Spleen (tissue), 11 donors: ENCODE results near the gene RPS19BP1. TPM values are rescaled to one million over a fixed set of nuclear protein-coding genes. Genes with fewer than 3 reads are reported as not detected.

Experiments
- DNase-seq: peaks from one replicate; pipeline ENCODE4 v3.0.0-alpha.2; 2020
- H3K27ac ChIP-seq, 8 donors: fragments of 200-600 bp; sonication (generic) in 7 of 8; 1 replicate in 4 of 8; 2 replicates in 4 of 8; pipeline versions ENCODE4 v1.5.0 to v1.8.0; 2016 to 2021; ENCODE audit warnings: inconsistent platforms in 4 of 8, mild to moderate bottlenecking in 4 of 8, moderate library complexity in 1 of 8
- H3K27me3 ChIP-seq, 7 donors: fragments of 200-600 bp; sonication (generic) in 6 of 7; replicated peaks in 1 of 7; 1 replicate in 4 of 7; 2 replicates in 3 of 7; pipeline versions ENCODE4 v1.5.0 to v1.8.0; 2016 to 2021; ENCODE audit warnings: inconsistent platforms in 3 of 7, mild to moderate bottlenecking in 1 of 7
- H3K36me3 ChIP-seq, 6 donors: fragments of 200-600 bp; sonication (generic) in 5 of 6; 1 replicate in 4 of 6; 2 replicates in 2 of 6; pipeline versions ENCODE4 v1.5.0 to v1.8.0; 2016 to 2021; ENCODE audit warnings: inconsistent platforms in 2 of 6
- H3K4me1 ChIP-seq, 6 donors: fragments of 200-600 bp; sonication (generic) in 5 of 6; 1 replicate in 3 of 6; 2 replicates in 3 of 6; pipeline versions ENCODE4 v1.5.0 to v1.8.0; 2016 to 2021; ENCODE audit warnings: inconsistent platforms in 3 of 6
- H3K4me3 ChIP-seq, 8 donors: fragments of 200-600 bp; sonication (generic) in 7 of 8; 1 replicate in 4 of 8; 2 replicates in 4 of 8; pipeline versions ENCODE4 v1.5.0 to v1.8.0; 2016 to 2021; ENCODE audit warnings: inconsistent platforms in 4 of 8, mild to moderate bottlenecking in 4 of 8, moderate library complexity in 2 of 8
- H3K9me3 ChIP-seq, 8 donors: fragments of 200-600 bp; sonication (generic) in 7 of 8; 1 replicate in 4 of 8; 2 replicates in 4 of 8; pipeline versions ENCODE4 v1.5.0 to v1.8.0; 2016 to 2021; ENCODE audit warnings: inconsistent platforms in 4 of 8
- CTCF ChIP-seq, 11 experiments: fragments of 200-600 bp in 7 of 11; fragments of 450-650 bp in 4 of 11; sonication (generic) in 4 of 11; IDR thresholded peaks in 8 of 11; conservative IDR thresholded peaks in 3 of 11; 1 replicate in 7 of 11; 2 replicates in 4 of 11; pipeline versions ENCODE4 v1.4.0 to v1.8.0; 2016 to 2021; ENCODE audit warnings: antibody characterized with exemption in 11 of 11, inconsistent platforms in 4 of 11, mild to moderate bottlenecking in 1 of 11
- POLR2A ChIP-seq, 3 donors: fragments of 450-650 bp; IDR thresholded peaks; one replicate each; pipeline ENCODE4 v1.5.1; 2017; ENCODE audit warnings: antibody characterized with exemption in 3 of 3, mild to moderate bottlenecking in 1 of 3
- POLR2AphosphoS5 ChIP-seq, 3 donors: sonication (generic); formaldehyde crosslinking; IDR thresholded peaks; one replicate each; pipeline ENCODE4 v1.5.1; 2017; ENCODE audit warnings: antibody characterized with exemption in 3 of 3
- WGBS, 5 donors: extraction: QIAGEN DNeasy Blood & Tissue Kit in 3 of 5; methylation state at CpG; one replicate each; pipeline versions ENCODE4 v1.1.5 to v1.1.7; 2013 to 2018; 5-methylcytosine and 5-hydroxymethylcytosine counted together
- intact Hi-C: fragments of 100-400 bp; cut with DNase I; formaldehyde crosslinking; loops from one replicate; pipeline ENCODE4 v1.15.0; 2023; ENCODE audit warnings: low total_unique reads
- polyA plus RNA-seq, 3 donors: library from polyadenylated mRNA; stranded (reverse); fragments of 200-250 nt; gene quantifications; one replicate each; pipeline ENCODE4 v1.2.1, GENCODE V29; 2013
- total RNA-seq, 7 donors: library from RNA; depleted of rRNA in 3 of 7; stranded (reverse); fragments of >200 nt in 3 of 7; fragmentation: NEBNext Ultra II Directional in 4 of 7; extraction: Animal tissue kit (Norgen Biotek cat#: 25700) in 4 of 7; gene quantifications; one replicate each; pipeline versions ENCODE4 v1.1.0 to v1.2.1, GENCODE V29; 2016 to 2021
- donor health status: healthy with polysubstance abuse.
- donor health status: DM: no; HTN: no; CAD: no; lungs with moderate emphysema.
- donor health status: DM: no; HTN: no; CAD: no.
- donor health status: Bipolar disorder and iron deficiency.
- donor health status: healthy.
- donor health status: DM: no; HTN: no; CAD: no.
- donor health status: DM: yes; HTN: yes; CAD: no.

Gene RPS19BP1
- total and polyA plus RNA-seq, 10 donors = 55.8 to 210 (median 96.6) TPM

GRCh38 chr22:39503630-39504029, 28.9 kb downstream of the RPS19BP1 start:
- H3K4me3 ChIP-seq = peak overlapping the region in 5 of 8 donors; percentile 93 to 99 (median 98)
- DNase-seq = no peak
- peaks cover 3 to 50% (median 46%) of the 10 kb centered on the region in 6 donors for H3K36me3 ChIP-seq
- H3K27ac ChIP-seq = peak overlapping the region in 4 of 8 donors; percentile 83 to 93 (median 88)
- intact Hi-C loops = no loop called here
- H3K4me1 ChIP-seq = peaks cover 17 to 73% (median 42%) of the 10 kb centered on the region in 6 donors
- WGBS, 5 donors = 55 to 70% (median 60%) methylated on average over 6 of the region's 6 CpGs
- TF ChIP-seq POLR2A (IDR thresholded peaks at IDR 0.05) (no peak), CTCF (IDR thresholded peaks at IDR 0.05 in 8 of 11, conservative IDR thresholded peaks at IDR 0.05 in 3 of 11) (no peak), POLR2AphosphoS5 (IDR thresholded peaks at IDR 0.05) (no peak)
- no peaks in the 10 kb centered on the region for H3K9me3 ChIP-seq
- no peaks in the 10 kb centered on the region for H3K27me3 ChIP-seq

GRCh38 chr22:39502789-39503409, 29.6 kb downstream of the RPS19BP1 start:
- WGBS, 5 donors = 3 to 9% (median 5%) methylated on average over 18 of the region's 18 CpGs
- TF ChIP-seq POLR2AphosphoS5 (IDR thresholded peaks at IDR 0.05) (no peak), POLR2A (IDR thresholded peaks at IDR 0.05) (no peak), CTCF (IDR thresholded peaks at IDR 0.05 in 8 of 11, conservative IDR thresholded peaks at IDR 0.05 in 3 of 11) (no peak)
- Histone ChIP-seq H3K27me3 (no peaks in the 10 kb centered on the region), H3K9me3 (no peaks in the 10 kb centered on the region), H3K4me3 (peak overlapping the region; percentile 93 to 99 (median 98)), H3K27ac (peak overlapping the region; percentile 77 to 93 (median 87)), H3K36me3 (peaks cover 3 to 43% (median 41%) of the 10 kb centered on the region in 6 donors), H3K4me1 (peaks cover 17 to 70% (median 42%) of the 10 kb centered on the region in 6 donors)
- intact Hi-C loops = no loop called here
- no peak for DNase-seq

GRCh38 chr22:39502109-39502788, 30.3 kb downstream of the RPS19BP1 start, which contains the start of gene MIEF1:
MIEF1 (plus strand) TSS chr22:39502290; CDS start chr22:39511295, 9,005 bp downstream.
- peak within 1 kb of the TSS; percentile 93 to 99 (median 98) for H3K4me3 ChIP-seq
- peak; percentile 99 for DNase-seq
- peaks cover 17 to 66% (median 42%) of the 10 kb centered on the region in 6 donors for H3K4me1 ChIP-seq
- H3K27ac ChIP-seq = peak within 1 kb of the TSS; percentile 80 to 93 (median 87)
- WGBS, 5 donors = 0 to 1% (median 0%) methylated on average over 29 to 58 of the region's 58 CpGs
- no peaks in the 10 kb centered on the region for H3K9me3 ChIP-seq
- H3K27me3 ChIP-seq = no peaks in the 10 kb centered on the region
- peaks cover 3 to 37% (median 35%) of the 10 kb centered on the region in 6 donors for H3K36me3 ChIP-seq
- intact Hi-C loops = no loop called here
- TF ChIP-seq CTCF (IDR thresholded peaks at IDR 0.05 in 8 of 11, conservative IDR thresholded peaks at IDR 0.05 in 3 of 11) (peak in 1 of 11 experiments; percentile 25), POLR2A (IDR thresholded peaks at IDR 0.05) (no peak), POLR2AphosphoS5 (IDR thresholded peaks at IDR 0.05) (peak; percentile 91 to 94 (median 91))

GRCh38 chr22:39501644-39502108, 30.9 kb downstream of the RPS19BP1 start:
- Histone ChIP-seq H3K4me1 (peaks cover 17 to 62% (median 40%) of the 10 kb centered on the region in 6 donors), H3K9me3 (no peaks in the 10 kb centered on the region), H3K4me3 (peak overlapping the region in 7 of 8 donors; percentile 93 to 99 (median 98)), H3K27me3 (no peaks in the 10 kb centered on the region), H3K27ac (peak overlapping the region; percentile 80 to 93 (median 87)), H3K36me3 (peaks cover 3 to 31% (median 29%) of the 10 kb centered on the region in 6 donors)
- TF ChIP-seq CTCF (IDR thresholded peaks at IDR 0.05 in 8 of 11, conservative IDR thresholded peaks at IDR 0.05 in 3 of 11) = no peak
- no peak for TF ChIP-seq POLR2A (IDR thresholded peaks at IDR 0.05)
- TF ChIP-seq POLR2AphosphoS5 (IDR thresholded peaks at IDR 0.05) = no peak
- DNase-seq = no peak
- WGBS, 5 donors = 49 to 59% (median 52%) methylated on average over 11 to 13 of the region's 13 CpGs
- intact Hi-C loops = no loop called here
